ENCODE results near the gene AATK. TPM values are rescaled to one million over a fixed set of nuclear protein-coding genes. Genes with fewer than 3 reads are reported as not detected.

Gene AATK
- total and polyA plus RNA-seq, 10 of the 15 experiments (the other 5 are each of a cell fraction or from before 2014, with no cell fraction given) = 0.04 TPM; not detected in 9

DNA sequence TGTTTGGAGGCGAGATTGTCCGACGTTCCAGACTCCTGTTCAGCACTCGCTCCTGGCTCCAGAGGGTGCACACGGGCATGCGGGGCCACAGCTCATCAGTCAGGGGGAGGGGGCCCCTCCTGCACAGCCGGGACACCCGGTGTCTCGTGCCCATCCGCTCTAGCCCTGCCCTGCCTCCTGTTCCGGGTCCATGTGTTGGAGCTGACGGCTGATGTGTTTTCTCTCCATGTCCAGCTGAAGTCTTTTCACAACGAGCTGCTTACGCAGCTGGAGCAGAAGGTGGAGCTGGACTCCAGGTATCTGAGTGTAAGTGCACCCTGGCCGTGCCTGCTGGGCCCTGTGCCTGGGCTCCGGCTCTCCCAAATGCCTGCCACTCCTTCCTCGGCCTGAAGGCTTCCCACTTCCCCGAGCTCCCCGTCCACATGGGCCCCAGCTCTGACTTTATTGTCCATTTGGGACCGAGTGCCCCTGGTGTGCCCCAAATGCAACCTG is 80.6 kb downstream of the AATK start:
- ATAC-seq = no peak
- no peaks in the 10 kb centered on the region for H4K20me1 ChIP-seq (ENCODE audit: control insufficient read depth, insufficient read depth)
- ChIA-PET SMC1A (ENCODE audit: uncharacterized antibody, unreplicated experiment) (no interaction called here), POLR2A (no interaction called here), CTCF (no interaction called here), RAD21 (ENCODE audit: unreplicated experiment) (no interaction called here)
- DNase-seq (ENCODE audit: low read depth, low spot score) = no peak
- no TSS peak for BruUV-seq (replicated peaks)
- H3K79me2 ChIP-seq (ENCODE audit: control insufficient read depth, insufficient read depth, low read length) = no peaks in the 10 kb centered on the region
- no peaks in the 10 kb centered on the region for H3K4me1 ChIP-seq (ENCODE audit: control insufficient read depth, insufficient read depth, low read length)
- H3K9me3 ChIP-seq (replicated peaks; ENCODE audit: control insufficient read depth, insufficient read depth, low read length) = no peaks in the 10 kb centered on the region
- H2AFZ ChIP-seq (ENCODE audit: control insufficient read depth, low read depth, low read length) = no peak overlapping the region
- intact Hi-C loops (cut with micrococcal nuclease; ENCODE audit: unreplicated experiment) (no loop called here), in situ Hi-C loops (cut with MboI) (no loop called here)
- no peak overlapping the region for H3K4me3 ChIP-seq
- 42% methylated on average over 18 of the region's 20 CpGs for WGBS (ENCODE audit: insufficient coverage, insufficient replicate concordance, low lambda C conversion rate, missing lambda C conversion rate)
- H3K4me2 ChIP-seq (ENCODE audit: control insufficient read depth, insufficient read depth) = no peak overlapping the region
- H3K27me3 ChIP-seq (replicated peaks in 1 of 2; ENCODE audit: control insufficient read depth in 2 of 2, insufficient read depth in 2 of 2, low read length in 1 of 2) = no peaks in the 10 kb centered on the region
- no peaks in the 10 kb centered on the region for H3K36me3 ChIP-seq (ENCODE audit: control insufficient read depth in 2 of 2, insufficient read depth in 2 of 2, low read length in 1 of 2)
- H3K9ac ChIP-seq (ENCODE audit: control insufficient read depth, insufficient read depth, low read length) = no peak overlapping the region
- TF ChIP-seq WRNIP1 (IDR thresholded peaks at IDR 0.05; ENCODE audit: borderline replicate concordance, low read depth, low read length) (no peak), CHD1 (IDR thresholded peaks at IDR 0.05; ENCODE audit: low read depth, low read length) (no peak), CEBPB (IDR thresholded peaks at IDR 0.05; ENCODE audit: borderline replicate concordance in 1 of 2, low read depth in 2 of 2, low read length in 2 of 2) (no peak), SIN3A (IDR thresholded peaks at IDR 0.05; ENCODE audit: low read depth, low read length) (no peak), LARP7 (IDR thresholded peaks at IDR 0.05) (no peak)
- TF ChIP-seq, protein P1, sequence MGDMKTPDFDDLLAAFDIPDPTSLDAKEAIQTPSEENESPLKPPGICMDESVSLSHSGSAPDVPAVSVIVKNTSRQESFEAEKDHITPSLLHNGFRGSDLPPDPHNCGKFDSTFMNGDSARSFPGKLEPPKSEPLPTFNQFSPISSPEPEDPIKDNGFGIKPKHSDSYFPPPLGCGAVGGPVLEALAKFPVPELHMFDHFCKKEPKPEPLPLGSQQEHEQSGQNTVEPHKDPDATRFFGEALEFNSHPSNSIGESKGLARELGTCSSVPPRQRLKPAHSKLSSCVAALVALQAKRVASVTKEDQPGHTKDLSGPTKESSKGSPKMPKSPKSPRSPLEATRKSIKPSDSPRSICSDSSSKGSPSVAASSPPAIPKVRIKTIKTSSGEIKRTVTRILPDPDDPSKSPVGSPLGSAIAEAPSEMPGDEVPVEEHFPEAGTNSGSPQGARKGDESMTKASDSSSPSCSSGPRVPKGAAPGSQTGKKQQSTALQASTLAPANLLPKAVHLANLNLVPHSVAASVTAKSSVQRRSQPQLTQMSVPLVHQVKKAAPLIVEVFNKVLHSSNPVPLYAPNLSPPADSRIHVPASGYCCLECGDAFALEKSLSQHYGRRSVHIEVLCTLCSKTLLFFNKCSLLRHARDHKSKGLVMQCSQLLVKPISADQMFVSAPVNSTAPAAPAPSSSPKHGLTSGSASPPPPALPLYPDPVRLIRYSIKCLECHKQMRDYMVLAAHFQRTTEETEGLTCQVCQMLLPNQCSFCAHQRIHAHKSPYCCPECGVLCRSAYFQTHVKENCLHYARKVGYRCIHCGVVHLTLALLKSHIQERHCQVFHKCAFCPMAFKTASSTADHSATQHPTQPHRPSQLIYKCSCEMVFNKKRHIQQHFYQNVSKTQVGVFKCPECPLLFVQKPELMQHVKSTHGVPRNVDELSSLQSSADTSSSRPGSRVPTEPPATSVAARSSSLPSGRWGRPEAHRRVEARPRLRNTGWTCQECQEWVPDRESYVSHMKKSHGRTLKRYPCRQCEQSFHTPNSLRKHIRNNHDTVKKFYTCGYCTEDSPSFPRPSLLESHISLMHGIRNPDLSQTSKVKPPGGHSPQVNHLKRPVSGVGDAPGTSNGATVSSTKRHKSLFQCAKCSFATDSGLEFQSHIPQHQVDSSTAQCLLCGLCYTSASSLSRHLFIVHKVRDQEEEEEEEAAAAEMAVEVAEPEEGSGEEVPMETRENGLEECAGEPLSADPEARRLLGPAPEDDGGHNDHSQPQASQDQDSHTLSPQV (IDR thresholded peaks at IDR 0.05) = no peak
- TF ChIP-seq, protein P2, sequence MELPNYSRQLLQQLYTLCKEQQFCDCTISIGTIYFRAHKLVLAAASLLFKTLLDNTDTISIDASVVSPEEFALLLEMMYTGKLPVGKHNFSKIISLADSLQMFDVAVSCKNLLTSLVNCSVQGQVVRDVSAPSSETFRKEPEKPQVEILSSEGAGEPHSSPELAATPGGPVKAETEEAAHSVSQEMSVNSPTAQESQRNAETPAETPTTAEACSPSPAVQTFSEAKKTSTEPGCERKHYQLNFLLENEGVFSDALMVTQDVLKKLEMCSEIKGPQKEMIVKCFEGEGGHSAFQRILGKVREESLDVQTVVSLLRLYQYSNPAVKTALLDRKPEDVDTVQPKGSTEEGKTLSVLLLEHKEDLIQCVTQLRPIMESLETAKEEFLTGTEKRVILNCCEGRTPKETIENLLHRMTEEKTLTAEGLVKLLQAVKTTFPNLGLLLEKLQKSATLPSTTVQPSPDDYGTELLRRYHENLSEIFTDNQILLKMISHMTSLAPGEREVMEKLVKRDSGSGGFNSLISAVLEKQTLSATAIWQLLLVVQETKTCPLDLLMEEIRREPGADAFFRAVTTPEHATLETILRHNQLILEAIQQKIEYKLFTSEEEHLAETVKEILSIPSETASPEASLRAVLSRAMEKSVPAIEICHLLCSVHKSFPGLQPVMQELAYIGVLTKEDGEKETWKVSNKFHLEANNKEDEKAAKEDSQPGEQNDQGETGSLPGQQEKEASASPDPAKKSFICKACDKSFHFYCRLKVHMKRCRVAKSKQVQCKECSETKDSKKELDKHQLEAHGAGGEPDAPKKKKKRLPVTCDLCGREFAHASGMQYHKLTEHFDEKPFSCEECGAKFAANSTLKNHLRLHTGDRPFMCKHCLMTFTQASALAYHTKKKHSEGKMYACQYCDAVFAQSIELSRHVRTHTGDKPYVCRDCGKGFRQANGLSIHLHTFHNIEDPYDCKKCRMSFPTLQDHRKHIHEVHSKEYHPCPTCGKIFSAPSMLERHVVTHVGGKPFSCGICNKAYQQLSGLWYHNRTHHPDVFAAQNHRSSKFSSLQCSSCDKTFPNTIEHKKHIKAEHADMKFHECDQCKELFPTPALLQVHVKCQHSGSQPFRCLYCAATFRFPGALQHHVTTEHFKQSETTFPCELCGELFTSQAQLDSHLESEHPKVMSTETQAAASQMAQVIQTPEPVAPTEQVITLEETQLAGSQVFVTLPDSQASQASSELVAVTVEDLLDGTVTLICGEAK (IDR thresholded peaks at IDR 0.05; ENCODE audit: borderline replicate concordance) = no peak
- FAIRE-seq = no peak
- no peak overlapping the region for H3K27ac ChIP-seq (ENCODE audit: control insufficient read depth, insufficient read depth)

Measured in GM12878 (cell line).